Measurements from ENCODE around the gene DMRTA2.

GRCh38 chr1:50423670-50424000, 392 bp upstream of the DMRTA2 start:
- TF ChIP-seq CTCF (IDR thresholded peaks at IDR 0.05; ENCODE audit: control extremely low read depth in 1 of 3, insufficient read depth in 1 of 3, low read depth in 1 of 3, low read length in 3 of 3) (no peak), TAF1 (IDR thresholded peaks at IDR 0.05; ENCODE audit: low read depth, low read length) (no peak), RAD21 (IDR thresholded peaks at IDR 0.05 in 1 of 2, conservative IDR thresholded peaks at IDR 0.05 in 1 of 2; ENCODE audit: low read depth in 2 of 2, low read length in 2 of 2) (no peak), POLR2AphosphoS5 (IDR thresholded peaks at IDR 0.05; ENCODE audit: low read depth, low read length) (no peak), EZH2 (IDR thresholded peaks at IDR 0.05; ENCODE audit: low read depth, low read length, severe bottlenecking) (no peak)

Measured in H1 (cell line).